AG04450 (cell line): ENCODE measurements around the gene RNF187. TPM values are rescaled to one million over a fixed set of nuclear protein-coding genes. Genes with fewer than 3 reads are reported as not detected.

Source experiments
- CTCF ChIA-PET: fragments of 300-600, 350-600 bp; formaldehyde crosslinking; extraction: SDS; loops from one replicate; lab custom pipeline; 2022; ENCODE audit warnings: antibody characterized with exemption, inconsistent platforms; lab: Charles Lee
- POLR2A ChIA-PET: fragments of 350-600 bp; formaldehyde crosslinking; extraction: SDS; loops from one replicate; lab custom pipeline; 2021; ENCODE audit warnings: antibody characterized with exemption, inconsistent platforms; lab: Yijun Ruan, JAX
- DNase-seq: peaks from one replicate; pipeline ENCODE4 v3.0.0-alpha.2; 2011; ENCODE audit warnings: low read depth, low spot score
- H3K27ac ChIP-seq: one replicate; pipeline ENCODE4 v1.5.1; 2012; ENCODE audit warnings: low read depth, low read length, control low read depth
- H3K27me3 ChIP-seq: one replicate; pipeline ENCODE4 v1.6.0; 2012; ENCODE audit warnings: low read length; ENCODE audit not compliant: control insufficient read depth, insufficient read depth
- H3K4me3 ChIP-seq: 2 replicates; pipeline ENCODE4 v1.5.1; 2011; ENCODE audit warnings: mild to moderate bottlenecking, low read depth, low read length, control low read depth
- H3K9me3 ChIP-seq: 2 replicates; pipeline ENCODE4 v1.5.1; 2012; ENCODE audit warnings: low read length; ENCODE audit not compliant: control insufficient read depth, insufficient read depth
- polyA plus RNA-seq: library from polyadenylated mRNA; depleted of rRNA; stranded (reverse); fragments of >200 nt; gene quantifications from 2 replicates; pipeline ENCODE4 v1.2.3, GENCODE V29; 2011
- TF ChIP-seq, protein P1 (sequence below): IDR thresholded peaks from 2 replicates; pipeline ENCODE4 v1.5.1; 2011; ENCODE audit warnings: low read depth, low read length, control low read depth, inconsistent platforms

Gene RNF187
- polyA plus RNA-seq, 1 experiment = 84.0 TPM

- peak overlapping the region; percentile 31 for H3K27ac ChIP-seq
- H3K9me3 ChIP-seq = no peaks in the 10 kb centered on the region
- CTCF ChIA-PET = interaction anchor here (0.8 to 2.3 kb wide), 11 partner anchors 9 to 330 kb away, joined by 3 to 10 read pairs (median 4); no protein-coding TSS in a partner anchor
- peak overlapping the region; percentile 83 for H3K4me3 ChIP-seq
- TF ChIP-seq, protein P1, sequence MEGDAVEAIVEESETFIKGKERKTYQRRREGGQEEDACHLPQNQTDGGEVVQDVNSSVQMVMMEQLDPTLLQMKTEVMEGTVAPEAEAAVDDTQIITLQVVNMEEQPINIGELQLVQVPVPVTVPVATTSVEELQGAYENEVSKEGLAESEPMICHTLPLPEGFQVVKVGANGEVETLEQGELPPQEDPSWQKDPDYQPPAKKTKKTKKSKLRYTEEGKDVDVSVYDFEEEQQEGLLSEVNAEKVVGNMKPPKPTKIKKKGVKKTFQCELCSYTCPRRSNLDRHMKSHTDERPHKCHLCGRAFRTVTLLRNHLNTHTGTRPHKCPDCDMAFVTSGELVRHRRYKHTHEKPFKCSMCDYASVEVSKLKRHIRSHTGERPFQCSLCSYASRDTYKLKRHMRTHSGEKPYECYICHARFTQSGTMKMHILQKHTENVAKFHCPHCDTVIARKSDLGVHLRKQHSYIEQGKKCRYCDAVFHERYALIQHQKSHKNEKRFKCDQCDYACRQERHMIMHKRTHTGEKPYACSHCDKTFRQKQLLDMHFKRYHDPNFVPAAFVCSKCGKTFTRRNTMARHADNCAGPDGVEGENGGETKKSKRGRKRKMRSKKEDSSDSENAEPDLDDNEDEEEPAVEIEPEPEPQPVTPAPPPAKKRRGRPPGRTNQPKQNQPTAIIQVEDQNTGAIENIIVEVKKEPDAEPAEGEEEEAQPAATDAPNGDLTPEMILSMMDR = peak; percentile 82
- H3K27me3 ChIP-seq = peaks cover 4% of the 10 kb centered on the region
- POLR2A ChIA-PET = interaction anchor here (0.7 to 2.7 kb wide), 3 partner anchors 27 to 328 kb away, joined by 4 to 10 read pairs (median 8); partner anchors contain the start of gene TRIM11
- DNase-seq = peak; percentile 45
These were observed 27.8 kb upstream of the RNF187 start for GRCh38 chr1:228459091-228459993.

GRCh38 chr1:228460821-228461220, 26.4 kb upstream of the RNF187 start:
- TF ChIP-seq, protein P1 = no peak
- no peak for DNase-seq
- POLR2A ChIA-PET = no interaction called here
- Histone ChIP-seq H3K9me3 (no peaks in the 10 kb centered on the region), H3K4me3 (no peak overlapping the region), H3K27ac (no peak overlapping the region), H3K27me3 (peaks cover 8% of the 10 kb centered on the region)
- CTCF ChIA-PET = interaction anchor here (1.5 kb wide), 1 partner anchor 12 kb away, joined by 4 read pairs; no protein-coding TSS in a partner anchor

DNA sequence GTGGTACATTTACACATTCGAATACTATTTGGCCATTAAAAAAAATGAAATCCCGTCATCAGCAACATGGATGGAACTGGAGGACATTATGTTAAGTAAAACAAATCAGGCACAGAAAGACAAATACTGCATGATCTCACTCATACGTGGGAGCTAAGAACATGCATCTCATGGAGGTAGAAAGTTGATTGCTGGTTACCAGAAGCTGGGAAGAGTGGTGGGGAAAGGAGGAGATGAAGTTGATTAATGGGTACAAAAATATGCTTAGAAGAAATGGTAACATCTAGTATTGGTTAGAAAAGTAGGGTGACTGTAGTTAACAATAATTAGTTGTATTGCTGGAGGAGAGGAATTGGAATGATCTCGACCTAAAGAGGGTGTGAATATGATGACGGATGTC, 24.6 kb upstream of the RNF187 start:
- CTCF ChIA-PET = no interaction called here
- no peak overlapping the region for H3K27ac ChIP-seq
- H3K9me3 ChIP-seq = no peaks in the 10 kb centered on the region
- TF ChIP-seq, protein P1 = no peak
- H3K4me3 ChIP-seq = no peak overlapping the region
- POLR2A ChIA-PET = no interaction called here
- peaks cover 17% of the 10 kb centered on the region for H3K27me3 ChIP-seq
- DNase-seq = no peak

GRCh38 chr1:228463009-228463558, 24.1 kb upstream of the RNF187 start:
- POLR2A ChIA-PET = no interaction called here
- Histone ChIP-seq H3K9me3 (no peaks in the 10 kb centered on the region), H3K27ac (no peak overlapping the region), H3K27me3 (peaks cover 21% of the 10 kb centered on the region), H3K4me3 (no peak overlapping the region)
- CTCF ChIA-PET = interaction anchor here (0.8 kb wide), 1 partner anchor 9 kb away, joined by 3 read pairs; no protein-coding TSS in a partner anchor
- TF ChIP-seq, protein P1 = no peak
- no peak for DNase-seq
